HG03342 (cell line): ENCODE results near the gene MASP1.
A peak's percentile ranks its signal among the peaks of the same experiment; 100 is the strongest.

Experiments
- ATAC-seq: cut with Tn5 transposase; IDR thresholded peaks from one replicate; pipeline ENCODE4 v1.9.1; 2021; ENCODE audit warnings: mild to moderate bottlenecking, moderate library complexity; ENCODE audit not compliant: unreplicated experiment

The MASP1 gene

GRCh38 chr3:187291512-187292132, at the start of gene MASP1:
Gene MASP1, minus strand, starts transcription at chr3:187291737. Its CDS starts 105 bp downstream, at chr3:187291632.
- no peak for ATAC-seq

GRCh38 chr3:187340578-187340977, 49.0 kb upstream of the MASP1 start:
- ATAC-seq = no peak

GRCh38 chr3:187336322-187336721, 44.8 kb upstream of the MASP1 start:
- no peak for ATAC-seq

- no peak for ATAC-seq
Observed at GRCh38 chr3:187334904-187335303, 43.4 kb upstream of the MASP1 start.

GRCh38 chr3:187328691-187329090, 37.2 kb upstream of the MASP1 start:
- no peak for ATAC-seq

- no peak for ATAC-seq
Observed at GRCh38 chr3:187327845-187328244, 36.3 kb upstream of the MASP1 start.

GRCh38 chr3:187325632-187326031, 34.1 kb upstream of the MASP1 start:
- ATAC-seq = no peak

- ATAC-seq = no peak
Observed at GRCh38 chr3:187323091-187323490, 31.6 kb upstream of the MASP1 start.

- ATAC-seq = no peak
Observed at GRCh38 chr3:187322291-187322690, 30.8 kb upstream of the MASP1 start.

GRCh38 chr3:187321766-187322165, 30.2 kb upstream of the MASP1 start:
- no peak for ATAC-seq

- peak; percentile 92 for ATAC-seq
Observed at GRCh38 chr3:187319699-187320302, 28.3 kb upstream of the MASP1 start.

GRCh38 chr3:187318819-187319616, 27.5 kb upstream of the MASP1 start:
- no peak for ATAC-seq

GRCh38 chr3:187315872-187316271, 24.3 kb upstream of the MASP1 start:
- no peak for ATAC-seq

- no peak for ATAC-seq
Observed at GRCh38 chr3:187314176-187314575, 22.6 kb upstream of the MASP1 start.

- no peak for ATAC-seq
Observed at GRCh38 chr3:187310954-187311470, 19.5 kb upstream of the MASP1 start.

GRCh38 chr3:187310226-187310625, 18.7 kb upstream of the MASP1 start:
- ATAC-seq = no peak

- no peak for ATAC-seq
Observed at GRCh38 chr3:187305881-187306280, 14.3 kb upstream of the MASP1 start.

GRCh38 chr3:187299611-187300010, 8.1 kb upstream of the MASP1 start:
- no peak for ATAC-seq

- no peak for ATAC-seq
Observed at GRCh38 chr3:187296911-187297310, 5.4 kb upstream of the MASP1 start.

GRCh38 chr3:187296058-187296457, 4.5 kb upstream of the MASP1 start:
- no peak for ATAC-seq

GRCh38 chr3:187295316-187296034, 3.9 kb upstream of the MASP1 start:
- no peak for ATAC-seq
